Measurements from ENCODE around the gene FKBP2. TPM values are rescaled to one million over a fixed set of nuclear protein-coding genes. Genes with fewer than 3 reads are reported as not detected.

FKBP2 gene
- total and polyA plus RNA-seq, 4 donors = 60.8 to 241 (median 124) TPM

- DNase-seq (ENCODE audit: low spot score) = peak; percentile 100
Observed at GRCh38 chr11:64241241-64241490, 271 bp downstream of the FKBP2 start.

DNA sequence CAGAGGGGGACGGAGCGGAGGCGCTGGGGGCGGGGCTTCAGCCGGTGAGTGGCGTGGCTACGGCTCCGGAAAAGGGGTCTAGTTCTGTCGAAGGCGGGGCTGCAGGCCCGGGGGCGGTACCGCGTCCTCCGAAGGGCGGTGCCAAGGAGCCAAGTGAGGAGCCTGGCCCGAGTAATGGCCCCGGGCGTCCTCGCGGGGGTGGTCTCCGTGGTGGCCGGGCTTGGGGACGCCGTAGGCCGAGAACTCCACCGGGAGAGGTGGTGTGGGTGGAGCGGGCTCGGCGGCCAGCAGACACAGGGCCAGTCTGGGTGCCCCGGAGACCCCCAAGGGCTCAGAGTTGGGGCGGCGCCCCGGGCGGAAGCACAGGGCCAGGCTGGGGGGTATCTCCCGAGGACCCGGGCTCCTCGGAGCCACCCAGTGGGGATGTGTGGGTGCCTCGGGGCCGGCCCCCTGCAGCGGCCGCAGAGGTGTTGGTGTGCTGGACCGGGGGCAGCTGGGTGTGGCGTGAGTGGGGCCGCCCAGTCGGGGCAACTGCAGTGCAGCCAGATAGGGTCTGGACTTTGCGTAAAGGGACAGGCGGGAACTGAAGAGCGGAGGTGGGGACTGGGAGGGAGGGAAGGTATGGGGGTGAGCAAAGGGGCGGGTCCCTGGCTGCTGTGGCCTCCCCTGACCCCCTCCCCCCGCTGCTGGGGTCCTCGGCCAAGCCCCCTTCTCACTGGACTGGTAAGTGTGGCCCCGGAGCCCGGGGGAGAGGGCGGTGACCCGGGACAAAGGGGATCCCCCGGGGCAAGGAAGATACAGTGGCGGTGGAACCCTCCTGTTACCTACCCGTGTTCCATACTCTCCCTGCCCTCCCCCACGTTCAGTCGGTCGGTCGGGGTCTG, 838 bp downstream of the FKBP2 start:
- Histone ChIP-seq H3K27ac (ENCODE audit: low read depth in 1 of 2, low read length in 2 of 2) (peak overlapping the region; percentile 97 to 99), H3K4me3 (ENCODE audit: low read depth in 1 of 3, low read length in 3 of 3) (peak overlapping the region; percentile 74 to 94 (median 80)), H3K36me3 (ENCODE audit: control insufficient read depth in 4 of 4, insufficient read depth in 3 of 4, low read depth in 1 of 4, low read length in 3 of 4) (peaks cover 0 to 6% (median 4%) of the 10 kb centered on the region in 4 donors), H3K9me3 (ENCODE audit: control insufficient read depth in 4 of 4, low read length in 3 of 4) (no peaks in the 10 kb centered on the region), H3K27me3 (ENCODE audit: control insufficient read depth in 4 of 4, insufficient read depth in 4 of 4, low read length in 3 of 4) (no peaks in the 10 kb centered on the region), H3K4me1 (ENCODE audit: control insufficient read depth in 4 of 4, insufficient read depth in 4 of 4, low read length in 3 of 4) (peaks cover 21 to 59% (median 43%) of the 10 kb centered on the region in 4 donors), H3K9ac (ENCODE audit: low read depth in 1 of 2, low read length in 2 of 2) (peak overlapping the region in 1 of 2 donors; percentile 81)
- under 1% methylated on average over 63 of the region's 63 CpGs for WGBS
- TF ChIP-seq RXRA (IDR thresholded peaks at IDR 0.05) (peak in 1 of 2 donors; percentile 44), YY1 (IDR thresholded peaks at IDR 0.05) (peak; percentile 81), HNF4A (conservative IDR thresholded peaks at IDR 0.05) (no peak), FOXA1 (IDR thresholded peaks at IDR 0.05) (no peak), GABPA (IDR thresholded peaks at IDR 0.05 in 1 of 2, conservative IDR thresholded peaks at IDR 0.05 in 1 of 2) (no peak), JUND (IDR thresholded peaks at IDR 0.05) (peak in 1 of 2 donors; percentile 9), SP1 (IDR thresholded peaks at IDR 0.05) (peak; percentile 2), HNF4G (IDR thresholded peaks at IDR 0.05) (no peak), RAD21 (IDR thresholded peaks at IDR 0.05) (no peak), NR2F2 (IDR thresholded peaks at IDR 0.05) (no peak), TAF1 (conservative IDR thresholded peaks at IDR 0.05) (no peak), ATF3 (IDR thresholded peaks at IDR 0.05) (no peak), EGR1 (IDR thresholded peaks at IDR 0.05; ENCODE audit: low read depth in 2 of 2) (no peak), FOXA2 (IDR thresholded peaks at IDR 0.05) (peak; percentile 16)
- TF ChIP-seq, protein P1, sequence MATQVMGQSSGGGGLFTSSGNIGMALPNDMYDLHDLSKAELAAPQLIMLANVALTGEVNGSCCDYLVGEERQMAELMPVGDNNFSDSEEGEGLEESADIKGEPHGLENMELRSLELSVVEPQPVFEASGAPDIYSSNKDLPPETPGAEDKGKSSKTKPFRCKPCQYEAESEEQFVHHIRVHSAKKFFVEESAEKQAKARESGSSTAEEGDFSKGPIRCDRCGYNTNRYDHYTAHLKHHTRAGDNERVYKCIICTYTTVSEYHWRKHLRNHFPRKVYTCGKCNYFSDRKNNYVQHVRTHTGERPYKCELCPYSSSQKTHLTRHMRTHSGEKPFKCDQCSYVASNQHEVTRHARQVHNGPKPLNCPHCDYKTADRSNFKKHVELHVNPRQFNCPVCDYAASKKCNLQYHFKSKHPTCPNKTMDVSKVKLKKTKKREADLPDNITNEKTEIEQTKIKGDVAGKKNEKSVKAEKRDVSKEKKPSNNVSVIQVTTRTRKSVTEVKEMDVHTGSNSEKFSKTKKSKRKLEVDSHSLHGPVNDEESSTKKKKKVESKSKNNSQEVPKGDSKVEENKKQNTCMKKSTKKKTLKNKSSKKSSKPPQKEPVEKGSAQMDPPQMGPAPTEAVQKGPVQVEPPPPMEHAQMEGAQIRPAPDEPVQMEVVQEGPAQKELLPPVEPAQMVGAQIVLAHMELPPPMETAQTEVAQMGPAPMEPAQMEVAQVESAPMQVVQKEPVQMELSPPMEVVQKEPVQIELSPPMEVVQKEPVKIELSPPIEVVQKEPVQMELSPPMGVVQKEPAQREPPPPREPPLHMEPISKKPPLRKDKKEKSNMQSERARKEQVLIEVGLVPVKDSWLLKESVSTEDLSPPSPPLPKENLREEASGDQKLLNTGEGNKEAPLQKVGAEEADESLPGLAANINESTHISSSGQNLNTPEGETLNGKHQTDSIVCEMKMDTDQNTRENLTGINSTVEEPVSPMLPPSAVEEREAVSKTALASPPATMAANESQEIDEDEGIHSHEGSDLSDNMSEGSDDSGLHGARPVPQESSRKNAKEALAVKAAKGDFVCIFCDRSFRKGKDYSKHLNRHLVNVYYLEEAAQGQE (IDR thresholded peaks at IDR 0.05) = peak; percentile 31
- TF ChIP-seq, protein P2, sequence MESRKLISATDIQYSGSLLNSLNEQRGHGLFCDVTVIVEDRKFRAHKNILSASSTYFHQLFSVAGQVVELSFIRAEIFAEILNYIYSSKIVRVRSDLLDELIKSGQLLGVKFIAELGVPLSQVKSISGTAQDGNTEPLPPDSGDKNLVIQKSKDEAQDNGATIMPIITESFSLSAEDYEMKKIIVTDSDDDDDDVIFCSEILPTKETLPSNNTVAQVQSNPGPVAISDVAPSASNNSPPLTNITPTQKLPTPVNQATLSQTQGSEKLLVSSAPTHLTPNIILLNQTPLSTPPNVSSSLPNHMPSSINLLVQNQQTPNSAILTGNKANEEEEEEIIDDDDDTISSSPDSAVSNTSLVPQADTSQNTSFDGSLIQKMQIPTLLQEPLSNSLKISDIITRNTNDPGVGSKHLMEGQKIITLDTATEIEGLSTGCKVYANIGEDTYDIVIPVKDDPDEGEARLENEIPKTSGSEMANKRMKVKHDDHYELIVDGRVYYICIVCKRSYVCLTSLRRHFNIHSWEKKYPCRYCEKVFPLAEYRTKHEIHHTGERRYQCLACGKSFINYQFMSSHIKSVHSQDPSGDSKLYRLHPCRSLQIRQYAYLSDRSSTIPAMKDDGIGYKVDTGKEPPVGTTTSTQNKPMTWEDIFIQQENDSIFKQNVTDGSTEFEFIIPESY (IDR thresholded peaks at IDR 0.05) = no peak
- TF ChIP-seq, protein P3, sequence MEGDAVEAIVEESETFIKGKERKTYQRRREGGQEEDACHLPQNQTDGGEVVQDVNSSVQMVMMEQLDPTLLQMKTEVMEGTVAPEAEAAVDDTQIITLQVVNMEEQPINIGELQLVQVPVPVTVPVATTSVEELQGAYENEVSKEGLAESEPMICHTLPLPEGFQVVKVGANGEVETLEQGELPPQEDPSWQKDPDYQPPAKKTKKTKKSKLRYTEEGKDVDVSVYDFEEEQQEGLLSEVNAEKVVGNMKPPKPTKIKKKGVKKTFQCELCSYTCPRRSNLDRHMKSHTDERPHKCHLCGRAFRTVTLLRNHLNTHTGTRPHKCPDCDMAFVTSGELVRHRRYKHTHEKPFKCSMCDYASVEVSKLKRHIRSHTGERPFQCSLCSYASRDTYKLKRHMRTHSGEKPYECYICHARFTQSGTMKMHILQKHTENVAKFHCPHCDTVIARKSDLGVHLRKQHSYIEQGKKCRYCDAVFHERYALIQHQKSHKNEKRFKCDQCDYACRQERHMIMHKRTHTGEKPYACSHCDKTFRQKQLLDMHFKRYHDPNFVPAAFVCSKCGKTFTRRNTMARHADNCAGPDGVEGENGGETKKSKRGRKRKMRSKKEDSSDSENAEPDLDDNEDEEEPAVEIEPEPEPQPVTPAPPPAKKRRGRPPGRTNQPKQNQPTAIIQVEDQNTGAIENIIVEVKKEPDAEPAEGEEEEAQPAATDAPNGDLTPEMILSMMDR (IDR thresholded peaks at IDR 0.05; ENCODE audit: low read depth, low read length, missing input control) = no peak
- TF ChIP-seq, protein P4, sequence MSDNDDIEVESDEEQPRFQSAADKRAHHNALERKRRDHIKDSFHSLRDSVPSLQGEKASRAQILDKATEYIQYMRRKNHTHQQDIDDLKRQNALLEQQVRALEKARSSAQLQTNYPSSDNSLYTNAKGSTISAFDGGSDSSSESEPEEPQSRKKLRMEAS (IDR thresholded peaks at IDR 0.05) = peak; percentile 66
- DNase-seq (ENCODE audit: low spot score) = peak; percentile 72

More at GRCh38 chr11:64241241-64241490, 271 bp downstream of the FKBP2 start:
- Histone ChIP-seq H3K4me1 (ENCODE audit: control insufficient read depth in 4 of 4, insufficient read depth in 4 of 4, low read length in 3 of 4) (peaks cover 21 to 59% (median 43%) of the 10 kb centered on the region in 4 donors), H3K36me3 (ENCODE audit: control insufficient read depth in 4 of 4, insufficient read depth in 3 of 4, low read depth in 1 of 4, low read length in 3 of 4) (peaks cover 0 to 6% (median 4%) of the 10 kb centered on the region in 4 donors), H3K9me3 (ENCODE audit: control insufficient read depth in 4 of 4, low read length in 3 of 4) (no peaks in the 10 kb centered on the region), H3K27ac (ENCODE audit: low read depth in 1 of 2, low read length in 2 of 2) (peak overlapping the region; percentile 97 to 99), H3K4me3 (ENCODE audit: low read depth in 1 of 3, low read length in 3 of 3) (peak overlapping the region in 2 of 3 donors; percentile 54 to 74), H3K9ac (ENCODE audit: low read depth in 1 of 2, low read length in 2 of 2) (peak overlapping the region in 1 of 2 donors; percentile 62), H3K27me3 (ENCODE audit: control insufficient read depth in 4 of 4, insufficient read depth in 4 of 4, low read length in 3 of 4) (no peaks in the 10 kb centered on the region)
- 2% methylated on average over 24 of the region's 24 CpGs for WGBS
- peak in 1 of 2 donors; percentile 39 for TF ChIP-seq HNF4A (conservative IDR thresholded peaks at IDR 0.05)
- TF ChIP-seq, protein P4 (IDR thresholded peaks at IDR 0.05) = no peak
- TF ChIP-seq, protein P3 (IDR thresholded peaks at IDR 0.05; ENCODE audit: low read depth, low read length, missing input control) = no peak
- TF ChIP-seq SP1 (IDR thresholded peaks at IDR 0.05) = peak; percentile 84

All from liver (tissue), 9 donors.